H1 (cell line): ENCODE measurements around the gene TRMT44.

Source experiments
- CTCF ChIP-seq, 3 experiments: IDR thresholded peaks; 1 replicate in 2 of 3; 2 replicates in 1 of 3; pipeline versions ENCODE4 v1.5.1 to v1.6.1; 2011; ENCODE audit warnings: low read length in 3 of 3, mild to moderate bottlenecking in 3 of 3, inconsistent platforms in 2 of 3, low read depth in 1 of 3, moderate library complexity in 1 of 3; ENCODE audit not compliant: insufficient read depth in 1 of 3; ENCODE audit errors: control extremely low read depth in 1 of 3
- EZH2 ChIP-seq: fragments of 200-600 bp; sonication (generic); IDR thresholded peaks from 2 replicates; pipeline ENCODE4 v1.7.1; 2012; ENCODE audit warnings: low read depth, mild to moderate bottlenecking, moderate library complexity, low read length, inconsistent platforms; ENCODE audit not compliant: severe bottlenecking
- POLR2A ChIP-seq, 2 experiments: IDR thresholded peaks; 1 replicate in 1 of 2; 2 replicates in 1 of 2; pipeline ENCODE4 v1.6.1; 2011; ENCODE audit warnings: low read depth in 2 of 2, low read length in 2 of 2, mild to moderate bottlenecking in 2 of 2; ENCODE audit errors: control extremely low read depth in 1 of 2
- SUZ12 ChIP-seq: fragments of 200-600 bp; sonication (generic); IDR thresholded peaks from 2 replicates; pipeline ENCODE4 v1.6.1; 2012; ENCODE audit warnings: mild to moderate bottlenecking, inconsistent platforms, low read length, moderate library complexity, mixed read lengths

DNA sequence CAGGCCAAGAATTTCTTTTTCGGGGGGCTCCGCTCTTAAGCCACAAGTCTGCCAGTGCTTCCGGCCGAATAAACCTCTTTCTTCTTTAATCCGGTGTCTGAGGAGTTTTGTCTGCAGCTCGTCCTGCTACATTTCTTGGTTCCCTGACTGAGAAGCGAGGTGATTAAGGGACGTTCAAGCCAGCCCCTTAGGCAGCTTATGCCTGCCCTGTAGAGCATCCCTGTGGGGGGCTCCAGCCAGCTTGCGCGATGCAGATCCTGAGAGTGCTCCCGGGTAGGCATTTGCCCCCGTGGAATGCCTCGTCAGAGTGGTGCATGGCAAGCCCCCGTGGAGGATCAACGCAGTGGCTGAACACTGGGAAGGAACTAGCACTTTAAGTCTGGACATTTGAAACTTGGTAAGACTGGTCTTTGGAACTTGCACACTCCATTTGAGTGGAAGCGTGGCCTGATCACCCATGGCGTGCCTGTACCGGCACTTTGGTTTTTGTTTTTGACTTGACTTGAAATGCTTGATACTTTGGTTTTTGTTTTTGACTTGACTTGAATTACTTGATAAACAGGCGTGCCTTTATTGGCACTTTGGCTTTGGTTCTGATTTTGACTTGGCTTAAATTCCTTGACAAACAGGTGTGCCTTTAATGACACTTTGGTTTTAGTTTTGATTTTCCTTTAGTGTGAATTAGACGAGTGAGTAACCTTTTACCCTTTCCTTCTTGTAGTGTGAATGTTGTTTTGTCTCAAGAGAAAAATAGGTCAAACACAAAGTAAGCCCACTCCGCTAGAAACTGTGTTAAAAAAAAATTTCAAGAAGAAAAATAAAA, 6.1 kb upstream of the TRMT44 start:
- TF ChIP-seq POLR2A (IDR thresholded peaks at IDR 0.05; ENCODE audit: control extremely low read depth in 1 of 2, low read depth in 2 of 2, low read length in 2 of 2), result no peak
- TF ChIP-seq EZH2, result no peak
- no peak for TF ChIP-seq SUZ12
- no peak for TF ChIP-seq CTCF (IDR thresholded peaks at IDR 0.05; ENCODE audit: control extremely low read depth in 1 of 3, insufficient read depth in 1 of 3, low read depth in 1 of 3, low read length in 3 of 3)
